ENCODE results near the gene LGALS7. TPM values are rescaled to one million over a fixed set of nuclear protein-coding genes. Genes with fewer than 3 reads are reported as not detected.
A peak's percentile ranks its signal among the peaks of the same experiment; 100 is the strongest.
"Not testable (repeated sequence)": the region's sequence is repeated elsewhere in the genome, so short reads cannot be mapped to it uniquely, and the experiment has no call there.

Gene LGALS7
- total RNA-seq, 2 donors from 2014 or later, result not detected

GRCh38 chr19:38780443-38780842 lies 7.1 kb upstream of the LGALS7 start:
- H3K4me3 ChIP-seq, result no peak overlapping the region
- H3K9me3 ChIP-seq, result no peaks in the 10 kb centered on the region
- ATAC-seq, result no peak
- DNase-seq, result no peak
- WGBS, 2 donors, result 67% methylated on average over 7 of the region's 7 CpGs
- H3K27me3 ChIP-seq, result no peaks in the 10 kb centered on the region
- no peak for TF ChIP-seq CTCF (IDR thresholded peaks at IDR 0.05)
- TF ChIP-seq POLR2A (IDR thresholded peaks at IDR 0.05), result no peak
- no peak overlapping the region for H3K27ac ChIP-seq
- no peaks in the 10 kb centered on the region for H3K36me3 ChIP-seq (replicated peaks in 1 of 2; ENCODE audit: insufficient read depth in 1 of 2, low read depth in 2 of 2)
- intact Hi-C loops (cut with DNase I), result no loop called here
- H3K4me1 ChIP-seq, result peaks cover 7% of the 10 kb centered on the region

- Histone ChIP-seq H3K9me3 (no peaks in the 10 kb centered on the region), H3K27me3 (no peaks in the 10 kb centered on the region), H3K4me3 (no peak overlapping the region), H3K27ac (no peak overlapping the region), H3K4me1 (no peaks in the 10 kb centered on the region), H3K36me3 (replicated peaks in 1 of 2; ENCODE audit: insufficient read depth in 1 of 2, low read depth in 2 of 2) (no peaks in the 10 kb centered on the region)
- TF ChIP-seq CTCF (IDR thresholded peaks at IDR 0.05), result no peak
- no peak for TF ChIP-seq POLR2A (IDR thresholded peaks at IDR 0.05)
- 47 to 61% methylated on average over 7 of the region's 7 CpGs for WGBS, 2 donors
- no peak for DNase-seq
- intact Hi-C loops (cut with DNase I), result no loop called here
- ATAC-seq, result no peak
Observed at GRCh38 chr19:38778733-38779132, 5.4 kb upstream of the LGALS7 start.

GRCh38 chr19:38774181-38774950 lies 1.0 kb upstream of the LGALS7 start:
- no peak for ATAC-seq
- no peaks in the 10 kb centered on the region for H3K9me3 ChIP-seq
- intact Hi-C loops (cut with DNase I), result no loop called here
- WGBS, 2 donors, result 76 to 83% methylated on average over 8 to 12 of the region's 13 CpGs
- H3K4me3 ChIP-seq, result no peak overlapping the region
- DNase-seq, result no peak
- no peaks in the 10 kb centered on the region for H3K36me3 ChIP-seq (replicated peaks in 1 of 2; ENCODE audit: insufficient read depth in 1 of 2, low read depth in 2 of 2)
- TF ChIP-seq POLR2A (IDR thresholded peaks at IDR 0.05), result no peak
- no peak for TF ChIP-seq CTCF (IDR thresholded peaks at IDR 0.05)
- H3K27me3 ChIP-seq, result no peaks in the 10 kb centered on the region
- H3K4me1 ChIP-seq, result peaks cover 4% of the 10 kb centered on the region
- no peak overlapping the region for H3K27ac ChIP-seq

GRCh38 chr19:38771569-38771968 lies 1.7 kb downstream of the LGALS7 start:
- H3K36me3 ChIP-seq (replicated peaks in 1 of 2; ENCODE audit: insufficient read depth in 1 of 2, low read depth in 2 of 2); ATAC-seq; H3K27ac ChIP-seq; DNase-seq; H3K9me3 ChIP-seq; intact Hi-C loops (cut with DNase I); H3K27me3 ChIP-seq; H3K4me3 ChIP-seq; H3K4me1 ChIP-seq: not testable (repeated sequence)
- WGBS, 2 donors, result no CpG with 5 or more reads among the region's 30 CpGs

GRCh38 chr19:38770949-38771275 lies 2.4 kb downstream of the LGALS7 start:
- H3K27me3 ChIP-seq; H3K4me3 ChIP-seq; H3K36me3 ChIP-seq (replicated peaks in 1 of 2; ENCODE audit: insufficient read depth in 1 of 2, low read depth in 2 of 2); DNase-seq; H3K4me1 ChIP-seq; H3K9me3 ChIP-seq; intact Hi-C loops (cut with DNase I); H3K27ac ChIP-seq: not testable (repeated sequence)
- peak; percentile 93 for ATAC-seq
- WGBS, 2 donors, result 44% methylated on average over 1 of the region's 22 CpGs; no CpG with 5 or more reads in 1 of the 2 donors

GRCh38 chr19:38770228-38770948 lies 2.9 kb downstream of the LGALS7 start:
- peak; percentile 20 for ATAC-seq
- H3K4me1 ChIP-seq; DNase-seq; intact Hi-C loops (cut with DNase I); H3K36me3 ChIP-seq (replicated peaks in 1 of 2; ENCODE audit: insufficient read depth in 1 of 2, low read depth in 2 of 2); H3K9me3 ChIP-seq; H3K27ac ChIP-seq; H3K4me3 ChIP-seq; H3K27me3 ChIP-seq: not testable (repeated sequence)
- WGBS, 2 donors, result 20% methylated on average over 2 of the region's 58 CpGs; no CpG with 5 or more reads in 1 of the 2 donors
